Ovary (tissue), 3 donors: Measurements from ENCODE around the gene NFIB.

Source experiments
- EP300 ChIP-seq: sonication (generic); formaldehyde crosslinking; IDR thresholded peaks from one replicate; pipeline ENCODE4 v1.6.1; 2017; ENCODE audit warnings: antibody characterized with exemption
- POLR2A ChIP-seq: fragments of 450-650 bp; IDR thresholded peaks from one replicate; pipeline ENCODE4 v1.6.1; 2017; ENCODE audit warnings: antibody characterized with exemption, mild to moderate bottlenecking, moderate library complexity
- TF ChIP-seq, protein P1 (sequence below), 3 donors: fragments of 450-650 bp in 2 of 3; fragments of 200-600 bp in 1 of 3; IDR thresholded peaks; one replicate each; pipeline versions ENCODE4 v1.5.1 to v1.8.0; 2016 to 2022; ENCODE audit warnings: antibody characterized with exemption in 3 of 3, mild to moderate bottlenecking in 1 of 3
- donor health status: DM: no; HTN: no; CAD: no.

GRCh38 chr9:14165376-14166035, 148.4 kb downstream of the NFIB start:
- TF ChIP-seq, protein P1, sequence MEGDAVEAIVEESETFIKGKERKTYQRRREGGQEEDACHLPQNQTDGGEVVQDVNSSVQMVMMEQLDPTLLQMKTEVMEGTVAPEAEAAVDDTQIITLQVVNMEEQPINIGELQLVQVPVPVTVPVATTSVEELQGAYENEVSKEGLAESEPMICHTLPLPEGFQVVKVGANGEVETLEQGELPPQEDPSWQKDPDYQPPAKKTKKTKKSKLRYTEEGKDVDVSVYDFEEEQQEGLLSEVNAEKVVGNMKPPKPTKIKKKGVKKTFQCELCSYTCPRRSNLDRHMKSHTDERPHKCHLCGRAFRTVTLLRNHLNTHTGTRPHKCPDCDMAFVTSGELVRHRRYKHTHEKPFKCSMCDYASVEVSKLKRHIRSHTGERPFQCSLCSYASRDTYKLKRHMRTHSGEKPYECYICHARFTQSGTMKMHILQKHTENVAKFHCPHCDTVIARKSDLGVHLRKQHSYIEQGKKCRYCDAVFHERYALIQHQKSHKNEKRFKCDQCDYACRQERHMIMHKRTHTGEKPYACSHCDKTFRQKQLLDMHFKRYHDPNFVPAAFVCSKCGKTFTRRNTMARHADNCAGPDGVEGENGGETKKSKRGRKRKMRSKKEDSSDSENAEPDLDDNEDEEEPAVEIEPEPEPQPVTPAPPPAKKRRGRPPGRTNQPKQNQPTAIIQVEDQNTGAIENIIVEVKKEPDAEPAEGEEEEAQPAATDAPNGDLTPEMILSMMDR (IDR thresholded peaks at IDR 0.05) = no peak
- TF ChIP-seq POLR2A (no peak), EP300 (no peak)
